Adrenal gland (tissue), 12 donors: Measurements from ENCODE around the gene ID1. TPM values are rescaled to one million over a fixed set of nuclear protein-coding genes. Genes with fewer than 3 reads are reported as not detected.

Experiments used
- DNase-seq, 7 donors: peaks; one replicate each; pipeline ENCODE4 v3.0.0-alpha.2; 2019 to 2020
- H3K27ac ChIP-seq, 5 donors: fragments of 200-600 bp; sonication (generic) in 4 of 5; 1 replicate in 3 of 5; 2 replicates in 2 of 5; pipeline versions ENCODE4 v1.5.1 to v1.8.0; 2016 to 2020; ENCODE audit warnings: mild to moderate bottlenecking in 1 of 5
- H3K27me3 ChIP-seq: fragments of 200-600 bp; 2 replicates; pipeline ENCODE4 v1.8.0; 2021
- H3K36me3 ChIP-seq, 2 donors: fragments of 200-600 bp; replicated peaks in 1 of 2; 1 replicate in 1 of 2; 2 replicates in 1 of 2; pipeline versions ENCODE4 v1.5.1 to v1.8.0; 2018 to 2022
- H3K4me1 ChIP-seq, 2 donors: fragments of 200-600 bp; replicated peaks in 1 of 2; 1 replicate in 1 of 2; 2 replicates in 1 of 2; pipeline versions ENCODE4 v1.5.1 to v1.8.0; 2018 to 2021
- H3K4me3 ChIP-seq, 4 donors: fragments of 200-600 bp; sonication (generic) in 3 of 4; one replicate each; pipeline ENCODE4 v1.5.1; 2016 to 2018
- H3K9me3 ChIP-seq, 3 donors: fragments of 200-600 bp; sonication (generic) in 1 of 3; replicated peaks in 1 of 3; 1 replicate in 2 of 3; 2 replicates in 1 of 3; pipeline versions ENCODE4 v1.5.1 to v1.8.0; 2016 to 2021
- CTCF ChIP-seq, 6 experiments: fragments of 450-650 bp in 4 of 6; fragments of 200-600 bp in 2 of 6; sonication (generic) in 1 of 6; IDR thresholded peaks; 1 replicate in 5 of 6; 2 replicates in 1 of 6; pipeline versions ENCODE4 v1.5.1 to v1.8.0; 2016 to 2021; ENCODE audit warnings: antibody characterized with exemption in 6 of 6, mild to moderate bottlenecking in 2 of 6, moderate library complexity in 1 of 6
- POLR2A ChIP-seq, 2 donors: fragments of 450-650 bp; IDR thresholded peaks; one replicate each; pipeline ENCODE4 v1.6.1; 2017; ENCODE audit warnings: antibody characterized with exemption in 2 of 2, mild to moderate bottlenecking in 2 of 2, moderate library complexity in 1 of 2
- WGBS, 4 donors: extraction: QIAGEN DNeasy Blood & Tissue Kit in 2 of 4; methylation state at CpG; one replicate each; pipeline versions ENCODE4 v1.1.5 to v1.1.7; 2013 to 2017; 5-methylcytosine and 5-hydroxymethylcytosine counted together
- intact Hi-C, 2 donors: fragments of 100-400 bp; cut with DNase I; formaldehyde crosslinking; loops; one replicate each; pipeline versions ENCODE4 v1.14.1 to v1.15.0; 2022 to 2023
- polyA plus RNA-seq, 3 donors: library from polyadenylated mRNA; stranded (reverse); fragments of 200-250 nt in 2 of 3; fragments of 350-450 nt in 1 of 3; fragmentation: Illumina TruSeq in 1 of 3; extraction: RNeasy Lipid Tissue Mini Kit (QIAGEN cat#74804) in 1 of 3; gene quantifications; one replicate each; pipeline ENCODE4 v1.2.3, GENCODE V29; 2013 to 2014
- total RNA-seq, 9 donors: library from RNA; depleted of rRNA in 4 of 9; stranded (reverse); fragments of >200 nt in 4 of 9; fragments of 120-200 nt in 1 of 9; fragmentation: NEBNext Ultra II Directional in 1 of 9; extraction: Animal tissue kit (Norgen Biotek cat#: 25700) in 1 of 9; gene quantifications; one replicate each; pipeline versions ENCODE4 v1.1.0 to v1.2.4, GENCODE V29; 2013 to 2023
- donor health status: healthy with polysubstance abuse.
- donor health status: Bipolar disorder and iron deficiency.
- donor health status: DM: yes; HTN: yes; CAD: no.
- donor health status: DM: no; HTN: no; CAD: no.
- donor health status: DM: no; HTN: no; CAD: no.
- donor health status: DM: yes; HTN: yes; CAD: no.

ID1 gene
- total and polyA plus RNA-seq, 12 donors: 19.8 to 468 (median 113) TPM

DNA sequence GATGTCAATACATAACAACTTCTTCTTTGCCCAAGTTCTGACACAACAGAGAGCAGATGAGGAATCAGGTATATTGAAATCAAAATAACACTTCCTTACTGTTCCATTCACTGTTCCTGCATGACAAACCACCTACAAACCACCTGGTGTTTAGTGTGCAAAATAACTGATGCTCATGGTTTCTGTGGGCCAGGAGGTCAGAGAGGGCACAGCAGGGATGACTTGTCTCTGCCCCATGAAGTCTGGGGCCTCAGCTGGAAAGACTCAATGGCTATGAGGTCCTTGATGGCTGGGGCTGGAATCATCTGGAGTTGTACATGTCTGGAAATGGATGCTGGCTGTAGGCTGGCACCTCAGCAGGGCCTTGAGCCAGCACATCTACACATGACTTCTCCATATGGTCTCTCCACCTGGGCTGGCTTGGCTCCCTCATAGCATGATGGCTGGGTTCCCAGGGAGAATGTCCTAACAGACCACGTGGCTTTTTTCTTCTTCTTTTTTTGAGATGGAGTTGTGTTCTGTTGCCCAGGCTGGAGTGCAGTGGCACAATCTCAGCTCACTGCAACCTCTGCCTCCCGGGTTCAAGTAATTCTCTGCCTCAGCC, 25.2 kb downstream of the ID1 start:
- DNase-seq: no peak
- H3K27me3 ChIP-seq: no peaks in the 10 kb centered on the region

DNA sequence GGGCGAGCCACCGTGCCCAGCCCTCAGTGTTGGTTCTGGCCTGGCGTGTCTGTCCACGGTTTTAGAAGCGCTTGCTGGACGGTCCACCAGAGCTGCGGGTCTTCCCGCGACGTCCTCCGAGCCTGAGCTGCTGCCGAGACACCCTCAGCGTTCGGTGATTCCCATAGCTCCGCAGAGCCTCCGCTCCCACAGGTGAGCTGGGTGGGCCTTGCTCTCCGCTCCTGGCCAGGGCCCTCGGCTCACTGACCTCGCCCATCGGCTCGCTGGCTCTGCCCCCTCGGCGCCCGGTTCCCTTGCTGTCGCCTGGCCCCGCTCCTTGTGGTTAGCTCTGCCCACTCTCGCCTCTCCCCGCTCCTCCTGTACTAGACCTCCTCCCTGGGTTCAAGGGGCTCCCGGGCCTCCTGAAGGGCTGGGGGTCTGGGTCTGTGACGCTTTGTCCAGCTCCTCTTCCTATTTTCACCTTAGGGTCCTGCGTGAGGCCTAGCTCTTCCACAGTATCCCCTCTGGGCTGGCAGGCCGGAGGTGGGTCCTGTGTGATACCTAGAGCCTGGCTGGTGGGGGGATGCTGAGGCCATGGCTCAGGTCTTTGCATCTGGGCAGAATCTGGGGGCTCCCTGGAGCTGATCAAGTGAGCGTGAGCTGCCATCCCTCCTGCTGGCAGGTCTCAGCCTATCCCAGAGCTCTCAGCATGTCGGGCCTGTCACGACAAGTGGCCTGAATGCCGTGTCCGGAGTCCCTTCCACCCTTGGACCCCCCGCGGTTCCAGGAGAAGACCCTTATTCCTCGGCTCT, 27.7 kb downstream of the ID1 start:
- TF ChIP-seq POLR2A (IDR thresholded peaks at IDR 0.05) (no peak), CTCF (IDR thresholded peaks at IDR 0.05) (no peak)
- intact Hi-C loops: no loop called here
- Histone ChIP-seq H3K4me1 (no peaks in the 10 kb centered on the region), H3K27ac (no peak overlapping the region), H3K9me3 (no peaks in the 10 kb centered on the region), H3K36me3 (no peaks in the 10 kb centered on the region), H3K4me3 (no peak overlapping the region), H3K27me3 (peaks cover 5% of the 10 kb centered on the region)
- 95 to 97% (median 96%) methylated on average over 21 to 40 of the region's 40 CpGs for WGBS, 4 donors
- no peak for DNase-seq

More for the DNA sequence above, 25.2 kb downstream of the ID1 start:
- intact Hi-C loops: no loop called here
- H3K9me3 ChIP-seq: no peaks in the 10 kb centered on the region
- H3K4me1 ChIP-seq: no peaks in the 10 kb centered on the region
- no peaks in the 10 kb centered on the region for H3K36me3 ChIP-seq
- TF ChIP-seq POLR2A (IDR thresholded peaks at IDR 0.05): no peak
- TF ChIP-seq CTCF (IDR thresholded peaks at IDR 0.05): no peak
- no peak overlapping the region for H3K27ac ChIP-seq
- no peak overlapping the region for H3K4me3 ChIP-seq
- WGBS, 4 donors: 38 to 58% (median 56%) methylated on average over 2 of the region's 2 CpGs

DNA sequence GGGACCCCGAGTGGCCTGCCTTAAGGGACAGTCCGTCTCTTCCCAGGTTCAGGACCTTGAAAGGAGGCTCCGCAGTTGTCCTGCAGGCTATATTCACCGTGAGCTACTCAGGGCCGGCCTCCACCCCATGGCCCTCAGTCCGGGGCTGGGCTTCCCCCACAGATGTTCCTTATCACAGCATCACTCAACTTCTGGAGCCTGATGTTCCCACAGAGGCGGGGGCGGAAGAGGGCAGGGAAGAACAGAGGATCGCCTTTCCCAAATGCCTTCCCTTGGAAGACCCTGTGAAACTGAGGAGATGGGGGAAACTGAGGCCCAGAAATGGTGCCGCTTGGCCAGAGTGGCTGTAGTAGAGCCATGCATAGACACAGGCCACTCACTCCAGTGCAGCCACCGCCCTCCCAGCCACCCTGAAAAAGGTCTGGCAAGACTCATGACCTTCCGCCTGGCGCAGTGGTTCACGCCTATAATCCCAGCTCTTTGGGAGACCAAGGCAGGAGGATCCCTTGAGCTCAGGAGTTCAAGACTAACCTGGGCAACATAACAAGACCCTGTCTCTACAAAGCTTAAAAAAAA, 28.3 kb downstream of the ID1 start:
- no peak overlapping the region for H3K4me3 ChIP-seq
- no peaks in the 10 kb centered on the region for H3K36me3 ChIP-seq
- no peak overlapping the region for H3K27ac ChIP-seq
- intact Hi-C loops: no loop called here
- TF ChIP-seq CTCF (IDR thresholded peaks at IDR 0.05) (no peak), POLR2A (IDR thresholded peaks at IDR 0.05) (no peak)
- peaks cover 6% of the 10 kb centered on the region for H3K27me3 ChIP-seq
- H3K9me3 ChIP-seq: no peaks in the 10 kb centered on the region
- no peak for DNase-seq
- 85 to 100% (median 88%) methylated on average over 5 to 14 of the region's 14 CpGs for WGBS, 4 donors
- H3K4me1 ChIP-seq: no peaks in the 10 kb centered on the region

DNA sequence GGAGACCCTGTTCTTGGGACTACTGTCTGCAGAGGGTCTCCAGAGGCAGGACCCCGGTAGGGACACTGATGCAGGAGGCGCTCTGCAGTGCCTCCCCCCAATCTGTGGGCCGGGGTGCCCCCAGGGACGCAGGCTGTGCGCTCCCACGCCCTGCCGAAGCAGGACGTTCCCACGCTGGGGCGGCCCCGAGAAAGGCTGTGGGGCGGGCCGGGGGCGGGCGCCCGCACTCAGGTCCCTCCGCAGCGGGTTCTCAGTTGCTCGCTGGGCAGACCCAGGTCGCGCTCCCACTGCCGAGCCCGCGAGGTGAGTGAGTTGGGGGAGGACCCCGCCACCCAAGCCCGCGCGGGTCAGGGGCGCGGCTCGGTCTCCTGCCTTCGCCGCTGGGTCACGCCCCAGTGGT, 32.6 kb downstream of the ID1 start, which contains the start of gene COX4I2:
COX4I2 (plus strand) TSS at position 253 of the 400 bp plus-strand sequence. CDS start 1,106 bp downstream, outside the sequence.
- no peaks in the 10 kb centered on the region for H3K4me1 ChIP-seq
- no peak for TF ChIP-seq POLR2A (IDR thresholded peaks at IDR 0.05)
- TF ChIP-seq CTCF (IDR thresholded peaks at IDR 0.05): no peak
- no peak within 1 kb of the TSS for H3K27ac ChIP-seq
- no peaks in the 10 kb centered on the region for H3K9me3 ChIP-seq
- 30 to 47% (median 39%) methylated on average over 3 to 34 of the region's 34 CpGs for WGBS, 4 donors
- no peak within 1 kb of the TSS for H3K4me3 ChIP-seq
- intact Hi-C loops: no loop called here
- H3K36me3 ChIP-seq: no peaks in the 10 kb centered on the region
- H3K27me3 ChIP-seq: peaks cover 14% of the 10 kb centered on the region
- DNase-seq: no peak
